ENCODE data around the gene GPR108.

DNA sequence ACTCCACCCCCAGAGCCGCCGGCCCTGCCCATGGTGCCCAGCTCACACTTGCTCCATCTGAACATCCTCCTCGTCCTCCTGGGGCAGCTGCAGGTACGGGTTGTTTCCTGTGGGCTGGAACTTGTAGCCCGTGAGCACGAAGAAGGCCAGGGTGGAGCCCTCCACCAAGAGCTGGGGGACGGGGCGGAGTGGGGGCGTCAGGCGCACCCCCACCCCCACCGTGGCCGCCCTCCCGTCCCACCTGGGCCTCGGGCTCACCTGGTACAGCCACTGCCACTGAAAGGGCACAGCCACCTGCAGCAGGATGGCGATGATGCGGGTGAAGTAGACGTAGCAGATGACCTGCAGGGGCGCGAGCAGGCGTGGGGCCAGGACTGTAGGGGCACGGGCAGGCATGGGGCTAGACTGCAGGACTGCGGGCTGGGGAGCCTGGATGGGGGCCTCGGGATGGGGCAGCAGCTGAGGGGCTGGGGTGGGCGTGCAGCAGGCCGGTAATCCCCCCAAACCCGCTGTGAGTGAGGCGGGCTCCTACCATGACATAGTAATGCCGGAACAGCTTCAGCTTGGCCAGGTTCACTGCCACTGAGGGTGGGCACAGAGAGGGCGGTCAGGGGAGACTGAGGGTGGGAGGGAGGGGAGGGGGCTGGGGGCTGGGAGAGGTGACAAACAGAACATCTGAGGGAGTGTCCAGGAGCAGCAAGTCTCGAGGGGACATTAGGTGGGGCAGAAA lies 6.3 kb downstream of the GPR108 start:
- TF ChIP-seq, protein P1, sequence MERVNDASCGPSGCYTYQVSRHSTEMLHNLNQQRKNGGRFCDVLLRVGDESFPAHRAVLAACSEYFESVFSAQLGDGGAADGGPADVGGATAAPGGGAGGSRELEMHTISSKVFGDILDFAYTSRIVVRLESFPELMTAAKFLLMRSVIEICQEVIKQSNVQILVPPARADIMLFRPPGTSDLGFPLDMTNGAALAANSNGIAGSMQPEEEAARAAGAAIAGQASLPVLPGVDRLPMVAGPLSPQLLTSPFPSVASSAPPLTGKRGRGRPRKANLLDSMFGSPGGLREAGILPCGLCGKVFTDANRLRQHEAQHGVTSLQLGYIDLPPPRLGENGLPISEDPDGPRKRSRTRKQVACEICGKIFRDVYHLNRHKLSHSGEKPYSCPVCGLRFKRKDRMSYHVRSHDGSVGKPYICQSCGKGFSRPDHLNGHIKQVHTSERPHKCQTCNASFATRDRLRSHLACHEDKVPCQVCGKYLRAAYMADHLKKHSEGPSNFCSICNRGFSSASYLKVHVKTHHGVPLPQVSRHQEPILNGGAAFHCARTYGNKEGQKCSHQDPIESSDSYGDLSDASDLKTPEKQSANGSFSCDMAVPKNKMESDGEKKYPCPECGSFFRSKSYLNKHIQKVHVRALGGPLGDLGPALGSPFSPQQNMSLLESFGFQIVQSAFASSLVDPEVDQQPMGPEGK (CRISPR knock-in tag; IDR thresholded peaks at IDR 0.05; ENCODE audit: borderline replicate concordance): no peak
- TF ChIP-seq, protein P2, sequence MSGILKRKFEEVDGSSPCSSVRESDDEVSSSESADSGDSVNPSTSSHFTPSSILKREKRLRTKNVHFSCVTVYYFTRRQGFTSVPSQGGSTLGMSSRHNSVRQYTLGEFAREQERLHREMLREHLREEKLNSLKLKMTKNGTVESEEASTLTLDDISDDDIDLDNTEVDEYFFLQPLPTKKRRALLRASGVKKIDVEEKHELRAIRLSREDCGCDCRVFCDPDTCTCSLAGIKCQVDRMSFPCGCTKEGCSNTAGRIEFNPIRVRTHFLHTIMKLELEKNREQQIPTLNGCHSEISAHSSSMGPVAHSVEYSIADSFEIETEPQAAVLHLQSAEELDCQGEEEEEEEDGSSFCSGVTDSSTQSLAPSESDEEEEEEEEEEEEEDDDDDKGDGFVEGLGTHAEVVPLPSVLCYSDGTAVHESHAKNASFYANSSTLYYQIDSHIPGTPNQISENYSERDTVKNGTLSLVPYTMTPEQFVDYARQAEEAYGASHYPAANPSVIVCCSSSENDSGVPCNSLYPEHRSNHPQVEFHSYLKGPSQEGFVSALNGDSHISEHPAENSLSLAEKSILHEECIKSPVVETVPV (CRISPR knock-in tag; IDR thresholded peaks at IDR 0.05): no peak
- TF ChIP-seq, protein P3, sequence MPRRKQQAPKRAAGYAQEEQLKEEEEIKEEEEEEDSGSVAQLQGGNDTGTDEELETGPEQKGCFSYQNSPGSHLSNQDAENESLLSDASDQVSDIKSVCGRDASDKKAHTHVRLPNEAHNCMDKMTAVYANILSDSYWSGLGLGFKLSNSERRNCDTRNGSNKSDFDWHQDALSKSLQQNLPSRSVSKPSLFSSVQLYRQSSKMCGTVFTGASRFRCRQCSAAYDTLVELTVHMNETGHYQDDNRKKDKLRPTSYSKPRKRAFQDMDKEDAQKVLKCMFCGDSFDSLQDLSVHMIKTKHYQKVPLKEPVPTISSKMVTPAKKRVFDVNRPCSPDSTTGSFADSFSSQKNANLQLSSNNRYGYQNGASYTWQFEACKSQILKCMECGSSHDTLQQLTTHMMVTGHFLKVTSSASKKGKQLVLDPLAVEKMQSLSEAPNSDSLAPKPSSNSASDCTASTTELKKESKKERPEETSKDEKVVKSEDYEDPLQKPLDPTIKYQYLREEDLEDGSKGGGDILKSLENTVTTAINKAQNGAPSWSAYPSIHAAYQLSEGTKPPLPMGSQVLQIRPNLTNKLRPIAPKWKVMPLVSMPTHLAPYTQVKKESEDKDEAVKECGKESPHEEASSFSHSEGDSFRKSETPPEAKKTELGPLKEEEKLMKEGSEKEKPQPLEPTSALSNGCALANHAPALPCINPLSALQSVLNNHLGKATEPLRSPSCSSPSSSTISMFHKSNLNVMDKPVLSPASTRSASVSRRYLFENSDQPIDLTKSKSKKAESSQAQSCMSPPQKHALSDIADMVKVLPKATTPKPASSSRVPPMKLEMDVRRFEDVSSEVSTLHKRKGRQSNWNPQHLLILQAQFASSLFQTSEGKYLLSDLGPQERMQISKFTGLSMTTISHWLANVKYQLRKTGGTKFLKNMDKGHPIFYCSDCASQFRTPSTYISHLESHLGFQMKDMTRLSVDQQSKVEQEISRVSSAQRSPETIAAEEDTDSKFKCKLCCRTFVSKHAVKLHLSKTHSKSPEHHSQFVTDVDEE (CRISPR knock-in tag; IDR thresholded peaks at IDR 0.05): no peak
- TF ChIP-seq ZFP3 (CRISPR knock-in tag; IDR thresholded peaks at IDR 0.05): no peak
- TF ChIP-seq ARNTL (CRISPR knock-in tag; IDR thresholded peaks at IDR 0.05; ENCODE audit: borderline replicate concordance, low read depth): no peak
- TF ChIP-seq OSR1 (CRISPR knock-in tag; IDR thresholded peaks at IDR 0.05): no peak
- TF ChIP-seq PPARA (CRISPR knock-in tag; IDR thresholded peaks at IDR 0.05; ENCODE audit: borderline replicate concordance): no peak
- TF ChIP-seq RARB (CRISPR knock-in tag; IDR thresholded peaks at IDR 0.05): no peak
- no peak for TF ChIP-seq ESRRG (CRISPR knock-in tag; IDR thresholded peaks at IDR 0.05)
- TF ChIP-seq ZNF8 (CRISPR knock-in tag; IDR thresholded peaks at IDR 0.05): no peak
- no peak for TF ChIP-seq CSDC2 (CRISPR knock-in tag; IDR thresholded peaks at IDR 0.05)
- no peak for TF ChIP-seq ZC3H10 (CRISPR knock-in tag; IDR thresholded peaks at IDR 0.05)
- TF ChIP-seq TCF4 (CRISPR knock-in tag; IDR thresholded peaks at IDR 0.05; ENCODE audit: borderline replicate concordance): no peak

All from SK-N-SH treated with all-trans-retinoic acid at 6 μM for 48 hours (cell line).